HG03103 (cell line): Measurements from ENCODE around the gene HCN2.
"Not testable (repeated sequence)": the region's sequence is repeated elsewhere in the genome, so short reads cannot be mapped to it uniquely, and the experiment has no call there.

Experiments used
- ATAC-seq: cut with Tn5 transposase; IDR thresholded peaks from one replicate; pipeline ENCODE4 v1.9.1; 2021; ENCODE audit warnings: low read depth; ENCODE audit not compliant: unreplicated experiment

HCN2 gene

DNA sequence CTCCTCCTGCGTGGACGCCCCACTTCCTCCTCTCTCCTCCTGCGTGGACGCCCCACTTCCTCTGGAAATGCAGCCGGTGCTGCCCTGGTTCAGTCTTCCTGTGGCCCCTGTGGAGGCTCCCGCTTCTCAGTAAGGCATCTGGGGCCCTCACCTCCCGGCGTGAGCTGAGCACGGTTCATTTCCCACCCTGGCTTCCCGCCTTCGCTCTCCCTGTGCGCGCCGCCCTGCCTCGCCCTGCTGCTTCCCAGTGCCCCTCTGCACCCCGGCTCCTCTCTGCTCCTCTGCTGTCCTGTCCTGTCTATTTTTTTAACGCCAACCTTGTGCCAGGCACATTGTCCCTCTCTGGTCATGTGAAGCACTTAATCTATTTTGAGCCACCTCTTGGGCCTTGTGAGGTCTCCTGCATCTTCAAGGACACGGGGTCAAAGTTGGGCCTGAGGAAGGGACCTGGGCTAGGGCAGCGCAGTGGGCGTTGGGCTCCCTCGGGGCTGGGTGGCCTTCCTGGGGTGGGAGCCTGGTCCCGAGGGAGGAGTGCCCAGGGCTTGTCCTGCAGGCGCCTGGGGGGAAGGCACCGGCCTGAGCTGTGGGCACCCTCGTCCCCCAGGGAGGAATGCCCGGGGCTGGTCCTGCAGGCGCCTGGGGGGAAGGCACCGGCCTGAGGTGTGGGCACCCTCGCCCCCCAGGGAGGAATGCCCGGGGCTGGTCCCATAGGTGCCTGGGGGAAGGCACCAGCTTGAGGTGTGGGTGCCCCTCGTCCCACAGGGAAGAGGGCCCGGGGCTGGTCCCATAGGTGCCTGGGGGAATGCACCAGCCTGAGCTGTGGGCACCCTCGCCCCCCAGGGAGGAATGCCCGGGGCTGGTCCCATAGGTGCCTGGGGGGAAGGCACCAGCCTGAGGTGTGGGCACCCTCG lies 13.0 kb downstream of the HCN2 start:
- ATAC-seq, result no peak

DNA sequence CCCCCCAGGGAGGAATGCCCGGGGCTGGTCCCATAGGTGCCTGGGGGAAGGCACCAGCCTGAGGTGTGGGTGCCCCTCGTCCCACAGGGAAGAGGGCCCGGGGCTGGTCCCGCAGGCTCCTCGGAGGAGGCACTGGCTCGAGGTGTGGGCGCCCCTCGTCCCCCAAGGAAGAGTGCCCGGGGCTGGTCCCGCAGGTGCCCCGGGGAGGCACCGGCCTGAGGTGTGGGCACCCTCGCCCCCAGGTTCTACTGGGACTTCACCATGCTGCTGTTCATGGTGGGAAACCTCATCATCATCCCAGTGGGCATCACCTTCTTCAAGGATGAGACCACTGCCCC lies 13.6 kb downstream of the HCN2 start:
- not testable (repeated sequence) for ATAC-seq

DNA sequence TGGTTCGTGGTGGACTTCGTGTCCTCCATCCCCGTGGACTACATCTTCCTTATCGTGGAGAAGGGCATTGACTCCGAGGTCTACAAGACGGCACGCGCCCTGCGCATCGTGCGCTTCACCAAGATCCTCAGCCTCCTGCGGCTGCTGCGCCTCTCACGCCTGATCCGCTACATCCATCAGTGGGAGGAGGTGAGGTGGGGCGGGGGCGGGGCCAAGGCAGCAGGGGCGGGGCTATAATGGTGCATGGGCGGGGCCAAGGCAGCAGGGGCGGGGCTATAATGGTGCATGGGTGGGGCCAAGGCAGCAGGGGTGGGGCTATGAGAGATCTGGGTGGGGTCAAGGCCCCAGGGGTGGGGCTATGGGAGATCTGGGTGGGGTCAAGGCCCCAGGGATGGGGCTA lies 14.1 kb downstream of the HCN2 start:
- not testable (repeated sequence) for ATAC-seq

DNA sequence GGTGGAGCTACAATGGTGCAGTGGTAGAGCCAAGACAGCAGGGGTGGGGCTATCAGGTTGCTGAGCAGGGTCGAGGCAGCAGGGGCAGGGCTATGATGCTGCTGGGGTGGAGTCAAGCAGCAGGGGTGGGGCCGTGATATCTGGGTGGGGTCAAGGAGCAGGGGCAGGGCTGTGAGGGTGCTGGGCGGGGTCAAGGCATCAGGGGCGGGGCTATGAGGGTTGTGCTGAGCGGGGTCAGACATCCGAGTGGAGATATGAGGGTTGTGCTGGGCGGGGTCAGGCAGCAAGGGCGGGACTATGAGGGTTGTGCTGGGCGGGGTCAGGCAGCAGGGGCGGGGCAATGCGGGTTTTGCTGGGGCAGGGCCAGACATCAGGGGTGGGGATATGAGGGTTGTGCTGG lies 14.7 kb downstream of the HCN2 start:
- ATAC-seq, result no peak

DNA sequence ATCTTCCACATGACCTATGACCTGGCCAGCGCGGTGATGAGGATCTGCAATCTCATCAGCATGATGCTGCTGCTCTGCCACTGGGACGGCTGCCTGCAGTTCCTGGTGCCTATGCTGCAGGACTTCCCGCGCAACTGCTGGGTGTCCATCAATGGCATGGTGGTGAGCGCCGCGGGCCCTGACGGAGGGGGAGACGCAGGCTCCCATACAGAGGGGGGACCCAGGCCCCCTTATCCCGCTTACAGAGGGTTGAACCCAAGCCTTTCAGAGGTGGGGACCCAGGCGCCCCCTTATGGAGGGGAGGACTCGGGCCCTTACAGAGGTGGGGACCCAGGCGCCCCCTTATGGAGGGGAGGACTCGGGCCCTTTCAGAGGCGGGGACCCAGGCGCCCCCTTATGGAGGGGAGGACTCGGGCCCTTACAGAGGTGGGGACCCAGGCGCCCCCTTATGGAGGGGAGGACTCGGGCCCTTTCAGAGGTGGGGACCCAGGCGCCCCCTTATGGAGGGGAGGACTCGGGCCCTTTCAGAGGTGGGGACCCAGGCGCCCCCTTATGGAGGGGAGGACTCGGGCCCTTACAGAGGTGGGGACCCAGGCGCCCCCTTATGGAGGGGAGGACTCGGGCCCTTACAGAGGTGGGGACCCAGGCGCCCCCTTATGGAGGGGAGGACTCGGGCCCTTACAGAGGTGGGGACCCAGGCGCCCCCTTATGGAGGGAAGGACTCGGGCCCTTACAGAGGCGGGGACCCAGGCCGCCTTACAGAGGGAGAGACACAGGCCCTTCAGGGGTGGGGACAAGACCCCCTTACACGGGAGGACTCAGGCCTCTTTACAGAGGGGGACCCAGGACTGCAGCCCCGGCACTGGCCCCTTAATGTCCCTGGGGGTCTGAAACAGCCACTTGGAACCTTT lies 15.6 kb downstream of the HCN2 start:
- not testable (repeated sequence) for ATAC-seq

DNA sequence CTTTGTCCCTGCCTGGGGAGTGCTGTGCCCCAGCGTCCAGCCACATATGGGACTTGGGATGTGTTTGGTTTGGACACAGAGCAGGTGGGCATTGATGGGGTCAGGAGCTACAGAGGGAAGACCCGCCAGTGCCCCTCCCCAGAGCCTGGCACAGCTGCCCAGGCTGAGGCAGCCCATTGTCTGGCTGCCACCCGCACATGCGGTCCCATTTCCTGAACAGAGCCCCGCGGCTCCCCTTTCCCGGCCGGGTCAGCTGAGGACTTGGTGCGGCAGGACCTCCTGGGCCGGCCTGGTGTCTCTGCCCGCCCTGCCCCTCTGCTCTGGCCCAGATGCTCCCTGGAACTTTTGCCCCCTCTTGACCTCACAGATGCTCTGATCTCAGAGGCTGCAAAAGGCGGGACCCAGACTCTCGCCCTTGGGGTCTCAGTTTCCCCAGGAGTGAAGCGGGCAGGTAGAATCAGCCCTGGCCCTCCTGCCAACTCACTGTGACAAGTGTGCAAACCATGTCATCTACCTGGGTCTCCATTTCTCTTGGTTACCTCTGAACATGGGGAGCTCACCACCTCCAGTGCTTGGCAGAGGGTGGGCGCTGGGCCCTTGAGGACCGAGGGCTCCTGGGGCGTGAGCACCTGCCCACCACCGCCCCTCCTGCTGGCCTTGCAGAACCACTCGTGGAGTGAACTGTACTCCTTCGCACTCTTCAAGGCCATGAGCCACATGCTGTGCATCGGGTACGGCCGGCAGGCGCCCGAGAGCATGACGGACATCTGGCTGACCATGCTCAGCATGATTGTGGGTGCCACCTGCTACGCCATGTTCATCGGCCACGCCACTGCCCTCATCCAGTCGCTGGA lies 17.8 kb downstream of the HCN2 start:
- no peak for ATAC-seq

DNA sequence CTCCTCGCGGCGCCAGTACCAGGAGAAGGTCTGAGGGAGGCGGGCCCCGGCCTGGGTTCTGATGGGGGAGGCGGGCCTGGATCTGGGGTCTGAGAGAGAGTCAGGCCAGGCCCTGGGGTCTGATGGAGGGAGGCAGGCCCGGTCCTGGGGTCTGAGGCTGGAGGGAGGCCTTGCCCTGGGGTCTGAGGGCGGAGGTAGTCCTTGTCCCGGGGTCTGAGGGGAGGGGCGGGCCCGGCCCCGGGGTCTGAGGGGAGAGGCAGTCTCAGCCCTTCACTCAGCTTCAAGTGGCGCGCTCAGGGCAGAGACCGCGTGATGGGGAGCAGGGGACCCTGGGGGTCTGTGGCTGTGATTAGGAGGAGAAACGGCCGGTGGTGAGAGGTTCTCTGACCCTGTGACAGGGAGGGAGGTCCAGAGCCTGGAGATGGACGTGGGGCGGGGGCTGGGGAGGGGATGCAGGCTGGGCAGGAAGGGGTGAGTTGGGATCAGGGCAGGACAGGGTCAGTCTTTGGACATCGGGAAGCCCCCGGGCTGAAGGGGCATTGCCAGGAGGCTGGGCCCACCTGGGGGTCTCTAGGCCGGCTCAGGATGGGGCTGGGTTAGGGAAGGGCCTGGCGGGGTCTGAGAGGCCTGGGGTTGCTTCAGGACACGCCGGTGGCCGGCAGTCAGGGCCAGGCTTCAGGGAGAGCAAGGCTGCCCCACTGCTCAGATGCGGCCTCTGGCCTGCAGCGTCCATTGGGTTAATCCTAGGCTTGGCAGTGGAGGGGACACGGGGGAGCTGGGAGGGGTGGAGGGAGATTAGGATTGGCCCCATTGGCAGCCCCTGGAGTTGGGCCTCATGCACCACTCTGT lies 18.7 kb downstream of the HCN2 start:
- ATAC-seq, result no peak

DNA sequence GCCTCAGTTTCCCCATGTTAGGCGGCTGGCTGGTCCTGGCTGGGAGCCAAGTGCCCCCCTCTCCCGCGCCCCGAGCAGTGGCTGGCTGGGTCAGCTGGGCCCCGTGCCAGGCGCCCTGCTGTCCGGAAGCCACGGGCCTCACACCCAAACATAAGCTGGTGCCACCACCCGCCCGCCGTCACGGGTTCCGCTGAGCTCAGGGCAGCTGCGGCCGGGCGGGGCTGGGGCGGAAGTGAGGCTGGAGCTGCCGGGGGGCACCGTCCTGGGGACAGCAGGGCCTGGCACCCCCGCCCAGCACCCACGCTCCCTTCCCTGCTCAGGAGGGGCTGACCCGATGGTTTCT lies 19.3 kb downstream of the HCN2 start:
- no peak for ATAC-seq

DNA sequence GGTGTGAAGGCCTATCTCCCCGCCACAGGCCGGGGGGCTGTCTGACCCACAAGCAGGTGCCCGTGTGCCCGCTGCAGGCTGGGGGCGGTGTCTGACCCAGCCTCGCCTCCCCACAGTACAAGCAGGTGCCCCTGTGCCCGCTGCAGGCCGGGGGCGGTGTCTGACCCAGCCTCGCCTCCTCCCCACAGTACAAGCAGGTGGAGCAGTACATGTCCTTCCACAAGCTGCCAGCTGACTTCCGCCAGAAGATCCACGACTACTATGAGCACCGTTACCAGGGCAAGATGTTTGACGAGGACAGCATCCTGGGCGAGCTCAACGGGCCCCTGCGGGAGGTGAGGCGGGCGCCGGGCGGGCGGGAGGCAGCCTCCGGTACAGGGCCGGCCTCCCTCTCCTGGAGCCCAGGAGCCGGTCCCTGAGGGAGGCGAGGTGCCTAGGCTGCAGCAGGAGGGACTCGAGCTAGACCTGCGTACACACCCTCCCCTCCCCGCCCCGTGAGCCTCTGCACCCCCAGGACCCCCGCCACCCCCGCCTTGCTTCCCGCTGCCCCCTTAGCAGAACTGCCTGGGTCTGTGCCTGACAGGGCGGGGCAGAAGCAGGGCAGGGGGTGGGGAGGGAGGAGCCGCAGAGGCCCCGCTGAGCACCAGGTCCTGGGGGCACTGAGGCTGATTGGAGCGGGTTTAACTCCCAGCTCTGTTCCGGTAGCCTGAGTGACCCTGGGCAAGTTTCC lies 20.6 kb downstream of the HCN2 start:
- no peak for ATAC-seq

DNA sequence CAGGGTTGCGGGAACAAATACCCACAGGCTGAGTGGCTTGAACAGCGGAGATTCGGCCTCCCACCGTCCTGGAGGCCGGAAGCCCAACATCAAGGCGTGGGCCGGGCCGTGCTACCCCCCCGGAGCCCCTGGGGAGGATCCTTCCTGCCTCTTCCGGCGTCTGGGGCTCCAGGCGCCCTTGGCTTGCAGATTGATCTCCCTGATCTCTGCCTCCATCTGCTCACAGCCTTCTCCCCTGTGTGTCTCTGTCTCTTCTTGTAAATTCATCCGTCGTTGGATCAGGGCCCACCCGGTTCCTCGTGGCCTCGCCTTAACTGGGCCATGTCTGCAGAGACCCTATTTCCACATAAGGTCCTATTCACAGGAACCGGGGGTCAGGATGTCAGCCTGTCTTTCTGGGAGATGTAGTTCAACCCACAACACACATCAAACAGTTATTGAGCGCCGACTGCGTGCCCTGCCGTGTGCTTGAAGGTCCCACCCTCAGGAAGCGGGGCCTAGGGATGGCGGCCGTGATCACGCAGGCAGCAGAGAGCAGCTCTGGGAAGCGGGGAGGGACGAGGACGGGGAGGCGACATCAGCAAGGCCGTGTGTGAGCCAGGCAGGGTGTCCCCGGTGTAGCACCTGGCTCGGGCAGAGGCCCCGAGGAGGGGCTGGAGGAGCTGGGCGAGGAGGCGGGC lies 21.3 kb downstream of the HCN2 start:
- no peak for ATAC-seq

DNA sequence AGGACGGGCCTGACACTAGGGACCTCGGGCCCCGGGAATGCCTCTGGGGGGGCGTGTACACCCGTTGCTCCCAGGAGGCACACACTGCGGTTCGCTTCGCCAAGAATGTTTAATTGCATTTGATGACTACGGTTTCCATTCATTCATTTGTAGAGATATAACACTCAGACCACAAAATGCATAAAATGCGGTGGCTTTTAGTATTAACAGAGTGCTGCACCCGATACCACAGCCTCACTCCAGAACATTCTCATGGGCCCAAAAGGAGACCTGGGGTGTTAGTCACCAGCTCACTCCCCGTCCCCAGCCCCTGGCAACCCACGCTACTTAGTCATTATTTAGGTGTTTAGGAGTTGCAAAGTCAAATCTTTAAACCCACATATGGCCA lies 21.8 kb downstream of the HCN2 start:
- no peak for ATAC-seq

DNA sequence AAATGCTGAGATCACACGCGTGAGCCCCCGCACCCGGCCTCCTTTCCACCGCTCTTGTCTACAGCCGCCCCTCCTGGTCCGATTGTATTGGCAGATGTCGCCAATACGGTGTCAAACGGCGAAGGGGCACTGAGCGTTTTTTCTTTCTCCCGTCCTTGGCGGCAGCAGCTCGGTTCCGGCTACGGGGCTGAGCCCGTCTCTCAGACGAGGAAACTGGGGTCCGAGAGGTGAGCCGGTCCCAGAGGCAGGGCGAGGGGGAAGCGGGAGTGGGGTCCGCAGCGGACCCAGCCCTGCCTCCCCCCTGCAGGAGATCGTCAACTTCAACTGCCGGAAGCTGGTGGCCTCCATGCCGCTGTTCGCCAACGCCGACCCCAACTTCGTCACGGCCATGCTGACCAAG lies 23.3 kb downstream of the HCN2 start:
- no peak for ATAC-seq

DNA sequence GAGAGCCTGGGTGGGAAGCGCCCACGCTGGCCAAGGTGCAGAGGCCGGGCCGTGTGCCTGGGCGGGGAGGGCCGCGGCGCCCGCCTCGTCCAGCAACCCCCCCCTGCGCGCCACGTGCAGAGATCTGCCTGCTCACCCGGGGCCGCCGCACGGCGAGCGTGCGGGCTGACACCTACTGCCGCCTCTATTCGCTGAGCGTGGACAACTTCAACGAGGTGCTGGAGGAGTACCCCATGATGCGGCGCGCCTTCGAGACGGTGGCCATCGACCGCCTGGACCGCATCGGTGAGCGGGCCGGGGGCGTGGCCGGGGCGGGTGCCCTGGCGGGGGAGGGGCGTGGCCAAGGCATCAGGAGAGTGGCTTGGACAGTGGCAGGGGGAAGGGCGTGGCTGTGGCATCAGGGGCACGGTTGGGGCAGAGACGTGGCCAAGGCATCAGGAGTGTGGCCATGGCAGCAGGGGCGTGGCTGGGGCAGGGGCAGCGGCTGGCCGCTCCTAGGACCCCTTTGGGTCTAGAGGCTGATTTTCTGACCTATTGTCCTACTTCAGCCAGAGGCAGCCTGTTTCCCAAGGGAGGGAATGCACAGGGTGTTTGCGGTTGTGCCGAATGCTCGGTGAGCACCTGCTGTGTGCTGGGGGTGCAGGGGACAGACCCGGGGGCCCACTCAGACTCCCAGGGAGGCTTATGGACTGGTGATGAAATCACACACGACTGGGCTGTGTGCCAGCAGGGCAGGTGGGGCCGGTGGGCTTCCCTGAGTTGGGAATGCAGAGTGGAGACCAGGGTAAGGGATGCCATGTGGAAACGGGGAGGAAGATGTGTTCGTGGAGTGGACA lies 24.3 kb downstream of the HCN2 start:
- ATAC-seq, result no peak

DNA sequence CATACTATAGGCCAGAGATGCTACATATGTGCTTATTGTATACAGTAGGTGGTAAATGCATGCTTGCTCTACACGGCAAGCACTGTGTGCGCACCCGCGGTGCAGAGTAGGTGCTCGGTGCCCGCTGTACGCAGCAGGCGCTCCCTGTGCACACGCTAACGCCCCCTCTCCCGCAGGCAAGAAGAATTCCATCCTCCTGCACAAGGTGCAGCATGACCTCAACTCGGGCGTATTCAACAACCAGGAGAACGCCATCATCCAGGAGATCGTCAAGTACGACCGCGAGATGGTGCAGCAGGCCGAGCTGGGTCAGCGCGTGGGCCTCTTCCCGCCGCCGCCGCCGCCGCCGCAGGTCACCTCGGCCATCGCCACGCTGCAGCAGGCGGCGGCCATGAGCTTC lies 25.9 kb downstream of the HCN2 start:
- ATAC-seq, result no peak

DNA sequence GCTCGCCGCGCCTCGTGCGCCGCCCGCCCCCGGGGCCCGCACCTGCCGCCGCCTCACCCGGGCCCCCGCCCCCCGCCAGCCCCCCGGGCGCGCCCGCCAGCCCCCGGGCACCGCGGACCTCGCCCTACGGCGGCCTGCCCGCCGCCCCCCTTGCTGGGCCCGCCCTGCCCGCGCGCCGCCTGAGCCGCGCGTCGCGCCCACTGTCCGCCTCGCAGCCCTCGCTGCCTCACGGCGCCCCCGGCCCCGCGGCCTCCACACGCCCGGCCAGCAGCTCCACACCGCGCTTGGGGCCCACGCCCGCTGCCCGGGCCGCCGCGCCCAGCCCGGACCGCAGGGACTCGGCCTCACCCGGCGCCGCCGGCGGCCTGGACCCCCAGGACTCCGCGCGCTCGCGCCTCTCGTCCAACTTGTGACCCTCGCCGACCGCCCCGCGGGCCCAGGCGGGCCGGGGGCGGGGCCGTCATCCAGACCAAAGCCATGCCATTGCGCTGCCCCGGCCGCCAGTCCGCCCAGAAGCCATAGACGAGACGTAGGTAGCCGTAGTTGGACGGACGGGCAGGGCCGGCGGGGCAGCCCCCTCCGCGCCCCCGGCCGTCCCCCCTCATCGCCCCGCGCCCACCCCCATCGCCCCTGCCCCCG lies 26.5 kb downstream of the HCN2 start:
- ATAC-seq, result no peak

DNA sequence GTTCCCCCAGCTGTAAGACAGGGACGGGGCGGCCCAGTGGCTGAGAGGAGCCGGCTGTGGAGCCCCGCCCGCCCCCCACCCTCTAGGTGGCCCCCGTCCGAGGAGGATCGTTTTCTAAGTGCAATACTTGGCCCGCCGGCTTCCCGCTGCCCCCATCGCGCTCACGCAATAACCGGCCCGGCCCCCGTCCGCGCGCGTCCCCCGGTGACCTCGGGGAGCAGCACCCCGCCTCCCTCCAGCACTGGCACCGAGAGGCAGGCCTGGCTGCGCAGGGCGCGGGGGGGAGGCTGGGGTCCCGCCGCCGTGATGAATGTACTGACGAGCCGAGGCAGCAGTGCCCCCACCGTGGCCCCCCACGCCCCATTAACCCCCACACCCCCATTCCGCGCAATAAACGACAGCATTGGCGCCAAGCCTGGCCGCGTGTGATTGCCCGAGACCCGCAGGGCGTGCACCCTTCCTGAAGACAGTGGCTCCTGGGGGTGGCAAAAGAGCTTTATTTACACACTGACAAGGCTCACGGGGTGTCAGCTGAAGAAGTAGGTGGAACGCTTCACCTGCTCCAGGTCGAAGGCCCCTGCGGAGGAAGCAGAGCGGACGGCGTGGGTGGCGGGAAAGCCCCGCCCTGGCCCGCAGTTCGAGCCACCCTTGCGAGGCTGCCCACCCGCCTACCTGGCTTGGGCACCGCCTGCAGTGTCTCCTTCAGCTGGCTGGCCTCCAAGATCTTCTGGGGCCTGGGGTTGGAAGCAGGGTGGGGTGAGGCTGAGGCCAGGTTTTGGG lies 27.3 kb downstream of the HCN2 start:
- no peak for ATAC-seq
